ENCODE results near the gene COL15A1.

COL15A1 gene

DNA sequence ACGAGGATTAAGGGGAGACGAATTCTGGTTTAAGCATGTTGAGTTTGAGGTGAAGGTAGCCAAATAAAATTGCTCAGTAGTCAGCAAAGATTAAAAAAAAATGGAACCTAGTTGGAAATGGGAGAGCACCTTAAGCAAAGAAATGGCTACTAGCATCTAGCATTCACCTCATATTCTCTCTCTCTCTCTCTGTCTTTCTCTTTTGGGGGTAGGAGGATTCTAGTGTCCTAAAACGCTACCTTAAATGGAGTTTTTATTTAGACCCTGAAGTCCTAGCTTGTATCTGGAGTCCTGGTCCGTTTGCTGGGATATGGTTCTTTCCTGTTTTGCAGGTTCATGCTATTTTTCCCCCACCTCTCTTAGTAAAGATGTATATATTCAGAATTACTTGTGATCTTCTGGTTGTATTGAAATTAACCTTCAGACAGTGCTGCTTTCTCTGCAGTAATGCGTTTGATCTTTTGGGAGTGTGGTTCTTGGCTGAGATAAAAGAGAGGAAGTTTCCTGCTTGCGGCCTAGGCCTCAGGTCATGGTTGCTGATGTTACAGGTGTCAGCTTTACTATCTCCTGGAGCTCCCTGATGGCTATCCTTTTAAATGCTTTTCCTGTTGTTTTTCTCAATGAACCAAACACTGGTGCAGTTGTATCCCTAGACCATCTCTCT is 169.2 kb downstream of the COL15A1 start:
- peaks cover 8% of the 10 kb centered on the region for H3K36me3 ChIP-seq (ENCODE audit: insufficient read depth, insufficient read length, low read length)
- no peaks in the 10 kb centered on the region for H3K27me3 ChIP-seq (ENCODE audit: insufficient read depth, insufficient read length)
- DNase-seq (ENCODE audit: low read depth, low spot score): no peak
- TF ChIP-seq ZNF274 (IDR thresholded peaks at IDR 0.05; ENCODE audit: low read depth, low read length) (no peak), SUZ12 (IDR thresholded peaks at IDR 0.05; ENCODE audit: extremely low read depth, insufficient read depth, insufficient read length) (no peak), YY1 (IDR thresholded peaks at IDR 0.05; ENCODE audit: insufficient read depth, insufficient read length) (no peak)
- no peak overlapping the region for H3K9ac ChIP-seq (ENCODE audit: insufficient read length, low read depth)
- no peaks in the 10 kb centered on the region for H3K9me3 ChIP-seq (ENCODE audit: insufficient read depth, low read length)
- H3K4me1 ChIP-seq (ENCODE audit: insufficient read depth, insufficient read length): no peaks in the 10 kb centered on the region
- no peak overlapping the region for H3K4me3 ChIP-seq (ENCODE audit: insufficient read length, low read depth)

GRCh38 chr9:99113414-99114048 is 169.8 kb downstream of the COL15A1 start:
- Histone ChIP-seq H3K9me3 (ENCODE audit: insufficient read depth, low read length) (no peaks in the 10 kb centered on the region), H3K36me3 (ENCODE audit: insufficient read depth, insufficient read length, low read length) (peaks cover 8% of the 10 kb centered on the region), H3K4me1 (ENCODE audit: insufficient read depth, insufficient read length) (no peaks in the 10 kb centered on the region), H3K9ac (ENCODE audit: insufficient read length, low read depth) (no peak overlapping the region), H3K4me3 (ENCODE audit: insufficient read length, low read depth) (no peak overlapping the region), H3K27me3 (ENCODE audit: insufficient read depth, insufficient read length) (no peaks in the 10 kb centered on the region)
- DNase-seq (ENCODE audit: low read depth, low spot score): no peak
- no peak for TF ChIP-seq YY1 (IDR thresholded peaks at IDR 0.05; ENCODE audit: insufficient read depth, insufficient read length)
- TF ChIP-seq SUZ12 (IDR thresholded peaks at IDR 0.05; ENCODE audit: extremely low read depth, insufficient read depth, insufficient read length): no peak
- TF ChIP-seq ZNF274 (IDR thresholded peaks at IDR 0.05; ENCODE audit: low read depth, low read length): no peak

DNA sequence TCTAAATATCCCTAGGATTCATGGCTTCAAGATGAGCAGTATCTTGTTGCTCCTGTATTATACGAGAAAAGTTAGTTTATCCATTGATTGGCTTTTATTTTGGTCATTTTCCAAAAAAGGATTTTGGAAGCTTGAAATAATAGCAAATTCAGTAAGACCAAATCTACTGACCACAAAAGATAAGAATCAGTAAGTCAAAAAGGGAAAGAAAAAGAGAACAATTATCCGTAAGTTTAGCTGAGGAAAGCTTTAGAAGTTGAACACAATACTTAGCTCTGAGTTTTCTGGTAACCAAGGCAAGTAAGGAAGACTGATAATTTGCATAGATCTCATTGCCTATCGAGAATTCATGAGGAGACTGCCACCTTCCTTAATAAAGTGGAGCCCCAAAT is 170.3 kb downstream of the COL15A1 start:
- H3K36me3 ChIP-seq (ENCODE audit: insufficient read depth, insufficient read length, low read length): peaks cover 9% of the 10 kb centered on the region

DNA sequence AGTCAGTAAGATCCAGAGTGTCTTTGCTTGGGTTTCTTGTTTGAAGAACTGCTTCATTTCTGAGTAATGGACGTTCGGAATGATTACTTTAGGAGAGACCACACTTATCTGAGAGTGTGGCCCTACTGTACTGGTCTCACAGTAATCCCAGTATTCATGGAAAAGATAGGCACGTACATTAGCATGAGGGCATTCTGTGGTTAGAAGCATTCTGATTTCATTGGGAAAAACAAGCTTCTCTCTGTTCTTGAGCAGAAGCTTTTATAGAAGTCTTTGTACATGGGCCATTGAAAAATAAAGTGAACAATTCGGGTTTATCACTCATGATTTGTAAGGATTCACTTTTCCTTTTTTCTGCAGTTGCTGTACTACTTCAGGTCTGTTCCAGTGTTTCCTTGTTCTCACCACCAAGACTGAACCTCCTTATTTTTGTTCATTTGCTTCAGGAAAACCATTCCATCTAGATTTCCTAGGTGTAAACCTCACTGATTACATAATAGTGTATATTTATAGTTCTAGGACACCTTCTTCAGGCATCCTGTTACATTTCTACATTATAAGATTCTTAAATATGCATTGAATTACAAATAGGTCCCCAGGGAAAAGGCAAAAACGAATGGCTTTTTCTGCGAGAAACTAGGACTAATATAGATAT is 171.3 kb downstream of the COL15A1 start:
- Histone ChIP-seq H3K9me3 (ENCODE audit: insufficient read depth, low read length) (no peaks in the 10 kb centered on the region), H3K9ac (ENCODE audit: insufficient read length, low read depth) (no peak overlapping the region), H3K27me3 (ENCODE audit: insufficient read depth, insufficient read length) (no peaks in the 10 kb centered on the region), H3K4me3 (ENCODE audit: insufficient read length, low read depth) (no peak overlapping the region), H3K4me1 (ENCODE audit: insufficient read depth, insufficient read length) (no peaks in the 10 kb centered on the region), H3K36me3 (ENCODE audit: insufficient read depth, insufficient read length, low read length) (peaks cover 12% of the 10 kb centered on the region)
- no peak for DNase-seq (ENCODE audit: low read depth, low spot score)
- TF ChIP-seq ZNF274 (IDR thresholded peaks at IDR 0.05; ENCODE audit: low read depth, low read length): no peak
- TF ChIP-seq YY1 (IDR thresholded peaks at IDR 0.05; ENCODE audit: insufficient read depth, insufficient read length): no peak
- no peak for TF ChIP-seq SUZ12 (IDR thresholded peaks at IDR 0.05; ENCODE audit: extremely low read depth, insufficient read depth, insufficient read length)

More for the DNA sequence above, 170.3 kb downstream of the COL15A1 start:
- DNase-seq (ENCODE audit: low read depth, low spot score): no peak
- Histone ChIP-seq H3K9me3 (ENCODE audit: insufficient read depth, low read length) (no peaks in the 10 kb centered on the region), H3K4me3 (ENCODE audit: insufficient read length, low read depth) (no peak overlapping the region), H3K27me3 (ENCODE audit: insufficient read depth, insufficient read length) (no peaks in the 10 kb centered on the region), H3K9ac (ENCODE audit: insufficient read length, low read depth) (no peak overlapping the region), H3K4me1 (ENCODE audit: insufficient read depth, insufficient read length) (no peaks in the 10 kb centered on the region)
- TF ChIP-seq SUZ12 (IDR thresholded peaks at IDR 0.05; ENCODE audit: extremely low read depth, insufficient read depth, insufficient read length) (no peak), ZNF274 (IDR thresholded peaks at IDR 0.05; ENCODE audit: low read depth, low read length) (no peak), YY1 (IDR thresholded peaks at IDR 0.05; ENCODE audit: insufficient read depth, insufficient read length) (no peak)

DNA sequence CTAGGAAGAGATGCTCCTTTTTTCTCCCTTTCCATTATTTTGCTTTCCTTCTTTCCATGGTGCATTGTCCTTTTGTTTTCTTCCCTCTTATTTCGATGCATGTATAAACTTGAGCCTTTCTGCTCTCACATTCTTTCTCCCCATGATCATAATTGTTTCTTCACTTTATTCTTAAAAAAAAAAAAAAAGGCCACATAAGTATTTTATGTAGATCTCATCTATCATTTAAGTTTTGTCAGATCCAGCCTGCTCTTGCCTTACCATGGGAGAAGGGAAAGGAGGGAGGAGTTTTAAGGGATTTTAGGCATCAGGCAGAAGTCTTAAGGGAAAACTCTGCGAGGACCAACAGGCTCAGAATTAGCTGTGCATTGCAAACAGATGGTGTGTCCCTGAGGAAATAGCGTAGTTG is 172.3 kb downstream of the COL15A1 start:
- Histone ChIP-seq H3K4me3 (ENCODE audit: insufficient read length, low read depth) (no peak overlapping the region), H3K4me1 (ENCODE audit: insufficient read depth, insufficient read length) (no peaks in the 10 kb centered on the region), H3K9ac (ENCODE audit: insufficient read length, low read depth) (no peak overlapping the region), H3K27me3 (ENCODE audit: insufficient read depth, insufficient read length) (no peaks in the 10 kb centered on the region), H3K36me3 (ENCODE audit: insufficient read depth, insufficient read length, low read length) (peaks cover 4% of the 10 kb centered on the region), H3K9me3 (ENCODE audit: insufficient read depth, low read length) (no peaks in the 10 kb centered on the region)
- no peak for DNase-seq (ENCODE audit: low read depth, low spot score)
- TF ChIP-seq ZNF274 (IDR thresholded peaks at IDR 0.05; ENCODE audit: low read depth, low read length) (no peak), SUZ12 (IDR thresholded peaks at IDR 0.05; ENCODE audit: extremely low read depth, insufficient read depth, insufficient read length) (no peak), YY1 (IDR thresholded peaks at IDR 0.05; ENCODE audit: insufficient read depth, insufficient read length) (no peak)

DNA sequence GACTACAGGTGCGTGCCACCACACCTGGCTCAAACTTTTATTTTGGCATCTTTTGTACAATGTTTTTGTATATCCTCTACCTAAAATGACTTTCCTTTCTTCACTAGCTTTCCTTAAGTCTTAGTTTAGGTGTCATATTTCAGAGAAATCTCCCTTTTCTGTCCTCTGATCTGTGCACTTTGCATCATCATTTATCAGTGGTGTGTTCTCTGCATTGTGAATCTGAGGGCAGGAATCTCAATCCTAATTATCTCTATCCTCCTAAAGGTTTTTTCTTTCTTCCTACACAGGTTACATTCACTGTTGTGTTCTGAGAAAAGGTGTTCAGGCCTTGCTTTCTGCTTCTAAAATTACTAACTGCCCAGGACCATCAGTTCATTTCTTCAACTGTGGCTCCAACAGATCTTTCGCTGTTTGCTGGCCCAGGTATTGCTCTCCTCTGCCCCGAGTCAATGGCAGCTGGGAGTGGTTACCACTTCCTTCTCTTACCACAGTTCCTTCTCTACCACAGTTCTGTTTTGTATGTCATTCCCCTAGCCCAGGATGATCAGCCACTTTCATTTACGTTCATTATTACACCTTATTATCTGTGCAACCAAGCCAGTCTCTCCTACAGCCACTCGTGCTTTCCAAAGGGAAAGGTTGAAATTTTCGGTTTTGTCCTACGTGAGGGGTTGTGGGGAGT is 175.2 kb downstream of the COL15A1 start:
- no peak for DNase-seq (ENCODE audit: low read depth, low spot score)
- TF ChIP-seq SUZ12 (IDR thresholded peaks at IDR 0.05; ENCODE audit: extremely low read depth, insufficient read depth, insufficient read length) (no peak), ZNF274 (IDR thresholded peaks at IDR 0.05; ENCODE audit: low read depth, low read length) (no peak), YY1 (IDR thresholded peaks at IDR 0.05; ENCODE audit: insufficient read depth, insufficient read length) (no peak)
- Histone ChIP-seq H3K9ac (ENCODE audit: insufficient read length, low read depth) (no peak overlapping the region), H3K4me3 (ENCODE audit: insufficient read length, low read depth) (no peak overlapping the region), H3K36me3 (ENCODE audit: insufficient read depth, insufficient read length, low read length) (peaks cover 4% of the 10 kb centered on the region), H3K4me1 (ENCODE audit: insufficient read depth, insufficient read length) (no peaks in the 10 kb centered on the region), H3K27me3 (ENCODE audit: insufficient read depth, insufficient read length) (no peaks in the 10 kb centered on the region), H3K9me3 (ENCODE audit: insufficient read depth, low read length) (no peaks in the 10 kb centered on the region)
